GM10266 (cell line): ENCODE measurements around the gene BDH1.
"Not testable (repeated sequence)": the region's sequence is repeated elsewhere in the genome, so short reads cannot be mapped to it uniquely, and the experiment has no call there.

Source experiments
- DNase-seq: peaks from one replicate; pipeline ENCODE4 v3.0.0; 2012; ENCODE audit errors: extremely low spot score
- TF ChIP-seq, protein P1 (sequence below): IDR thresholded peaks from 2 replicates; pipeline ENCODE4 v1.5.1; 2012; ENCODE audit warnings: mild to moderate bottlenecking, low read depth; ENCODE audit not compliant: control insufficient read depth, insufficient read depth; ENCODE audit errors: missing control alignments

The BDH1 gene

DNA sequence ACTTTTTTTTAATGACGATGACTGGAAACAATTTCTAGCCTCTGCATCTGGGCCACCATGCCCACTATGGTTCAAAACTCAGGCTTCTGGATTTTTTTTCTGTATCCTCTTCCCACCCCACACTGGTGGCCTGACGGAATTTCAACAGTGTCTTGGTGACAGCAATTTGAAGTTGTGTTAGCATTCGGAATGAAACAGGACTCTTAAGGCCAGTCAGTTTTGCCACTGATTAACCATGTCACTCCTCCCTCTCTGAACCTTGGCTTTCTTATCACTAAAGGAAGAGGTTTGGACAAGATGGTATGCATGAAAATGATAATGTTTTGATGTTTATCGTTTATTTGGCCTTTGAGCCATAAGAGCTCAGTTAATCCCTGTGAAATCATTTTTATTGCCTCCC is 41.6 kb upstream of the BDH1 start:
- DNase-seq = no peak
- TF ChIP-seq, protein P1, sequence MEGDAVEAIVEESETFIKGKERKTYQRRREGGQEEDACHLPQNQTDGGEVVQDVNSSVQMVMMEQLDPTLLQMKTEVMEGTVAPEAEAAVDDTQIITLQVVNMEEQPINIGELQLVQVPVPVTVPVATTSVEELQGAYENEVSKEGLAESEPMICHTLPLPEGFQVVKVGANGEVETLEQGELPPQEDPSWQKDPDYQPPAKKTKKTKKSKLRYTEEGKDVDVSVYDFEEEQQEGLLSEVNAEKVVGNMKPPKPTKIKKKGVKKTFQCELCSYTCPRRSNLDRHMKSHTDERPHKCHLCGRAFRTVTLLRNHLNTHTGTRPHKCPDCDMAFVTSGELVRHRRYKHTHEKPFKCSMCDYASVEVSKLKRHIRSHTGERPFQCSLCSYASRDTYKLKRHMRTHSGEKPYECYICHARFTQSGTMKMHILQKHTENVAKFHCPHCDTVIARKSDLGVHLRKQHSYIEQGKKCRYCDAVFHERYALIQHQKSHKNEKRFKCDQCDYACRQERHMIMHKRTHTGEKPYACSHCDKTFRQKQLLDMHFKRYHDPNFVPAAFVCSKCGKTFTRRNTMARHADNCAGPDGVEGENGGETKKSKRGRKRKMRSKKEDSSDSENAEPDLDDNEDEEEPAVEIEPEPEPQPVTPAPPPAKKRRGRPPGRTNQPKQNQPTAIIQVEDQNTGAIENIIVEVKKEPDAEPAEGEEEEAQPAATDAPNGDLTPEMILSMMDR = no peak

DNA sequence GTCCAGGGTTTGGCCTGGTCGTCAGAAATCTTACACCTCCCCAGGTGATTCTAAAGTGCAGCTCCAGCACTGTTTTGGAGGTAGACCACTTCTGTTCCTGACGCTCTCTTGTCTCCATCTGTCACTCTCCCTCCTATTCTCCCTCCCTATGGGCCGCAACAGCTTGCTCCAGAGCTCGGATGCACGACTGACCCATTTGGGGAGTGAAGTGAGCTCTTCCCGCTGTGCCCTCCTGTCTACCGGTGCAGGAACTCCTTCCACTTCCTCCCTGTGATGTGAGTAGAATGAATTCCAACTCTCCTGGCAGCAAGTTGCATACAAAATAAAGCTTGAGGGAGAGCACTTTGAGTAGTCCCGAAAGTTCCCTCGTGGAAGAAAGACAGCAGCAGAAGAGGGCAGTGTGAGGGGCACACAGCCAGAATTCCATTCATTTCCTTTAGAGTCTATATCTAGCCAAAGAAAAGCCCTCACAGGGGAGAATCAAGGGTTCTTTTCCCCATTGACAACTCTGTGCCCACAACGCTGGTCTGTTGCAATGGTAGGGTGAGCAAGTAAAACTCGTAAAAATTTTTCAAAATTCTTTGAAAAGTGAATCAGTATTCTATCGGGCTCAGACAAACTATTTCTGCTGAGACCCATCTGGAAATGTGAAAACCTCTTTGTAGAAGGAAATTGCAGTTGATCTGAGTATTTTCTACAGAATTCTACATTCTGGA is 39.9 kb upstream of the BDH1 start:
- TF ChIP-seq, protein P1 = no peak
- no peak for DNase-seq

DNA sequence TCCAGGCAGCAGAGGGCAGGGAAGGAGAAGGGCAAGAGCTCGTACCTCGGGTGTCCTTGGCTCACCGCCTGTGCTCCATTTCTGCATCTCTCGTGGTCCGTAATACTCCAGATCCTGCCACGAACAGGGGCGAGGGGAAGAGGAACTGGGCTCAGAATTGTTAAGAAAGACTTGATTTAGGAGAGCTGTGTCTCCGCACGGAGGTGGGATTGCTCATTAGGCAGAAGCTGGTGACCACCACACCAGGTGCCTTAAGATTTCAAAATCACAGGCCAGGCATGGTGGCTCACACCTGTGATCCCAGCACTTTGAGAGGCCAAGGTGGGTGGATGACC is 37.2 kb upstream of the BDH1 start:
- TF ChIP-seq, protein P1 = no peak
- DNase-seq = no peak

DNA sequence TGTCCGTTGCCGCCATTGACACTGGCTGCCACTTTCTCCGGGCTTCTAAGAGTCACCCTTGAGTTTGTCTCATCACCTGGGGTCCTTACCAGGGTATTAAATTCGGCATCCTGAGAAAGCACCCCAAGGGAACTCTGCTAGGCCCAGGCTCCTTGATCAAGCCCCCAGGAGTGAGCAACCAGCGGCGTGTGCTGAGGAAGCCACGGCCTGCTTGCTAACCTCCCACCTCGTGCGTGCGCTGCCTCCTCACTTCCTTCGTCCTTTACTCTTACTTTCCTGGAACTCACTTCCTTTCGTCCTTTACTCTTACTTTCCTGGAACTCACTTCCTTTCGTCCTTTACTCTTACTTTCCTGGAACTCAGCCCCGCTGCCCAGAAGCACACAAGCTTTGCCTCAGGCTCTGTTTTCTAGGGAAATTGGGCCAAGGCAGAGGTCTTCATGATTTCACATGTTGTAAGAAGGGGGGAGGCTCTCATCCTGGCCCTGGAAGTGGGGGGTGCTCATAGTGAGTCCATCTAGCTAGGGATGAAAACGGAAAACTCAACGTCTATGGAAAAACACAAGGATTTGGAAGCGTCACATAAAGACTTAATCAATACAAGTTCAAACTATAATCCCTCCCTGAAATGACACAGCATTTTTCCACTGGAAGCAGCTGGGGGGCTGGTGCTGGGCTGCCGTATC is 36.7 kb upstream of the BDH1 start:
- TF ChIP-seq, protein P1 = no peak
- no peak for DNase-seq

DNA sequence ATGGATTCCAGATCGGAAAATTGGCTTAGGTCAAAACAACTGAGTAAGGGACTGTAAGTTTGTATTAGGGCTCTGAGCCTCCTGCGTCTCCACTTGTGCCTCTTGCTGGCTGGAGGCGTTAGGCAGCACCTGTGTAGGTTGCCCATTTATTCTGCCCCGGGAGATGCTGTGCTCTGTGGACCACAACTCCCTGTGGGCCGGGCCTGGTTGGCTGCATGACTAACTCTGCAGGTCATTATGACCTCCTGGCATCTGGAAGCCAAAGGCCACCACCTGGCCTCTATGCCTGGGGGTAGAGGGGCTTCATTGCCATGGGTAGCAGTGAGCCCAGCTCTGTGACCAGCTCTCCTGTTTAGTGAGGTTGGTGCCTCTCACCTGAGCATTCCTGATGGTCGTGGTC is 36.0 kb upstream of the BDH1 start:
- TF ChIP-seq, protein P1 = no peak
- no peak for DNase-seq

DNA sequence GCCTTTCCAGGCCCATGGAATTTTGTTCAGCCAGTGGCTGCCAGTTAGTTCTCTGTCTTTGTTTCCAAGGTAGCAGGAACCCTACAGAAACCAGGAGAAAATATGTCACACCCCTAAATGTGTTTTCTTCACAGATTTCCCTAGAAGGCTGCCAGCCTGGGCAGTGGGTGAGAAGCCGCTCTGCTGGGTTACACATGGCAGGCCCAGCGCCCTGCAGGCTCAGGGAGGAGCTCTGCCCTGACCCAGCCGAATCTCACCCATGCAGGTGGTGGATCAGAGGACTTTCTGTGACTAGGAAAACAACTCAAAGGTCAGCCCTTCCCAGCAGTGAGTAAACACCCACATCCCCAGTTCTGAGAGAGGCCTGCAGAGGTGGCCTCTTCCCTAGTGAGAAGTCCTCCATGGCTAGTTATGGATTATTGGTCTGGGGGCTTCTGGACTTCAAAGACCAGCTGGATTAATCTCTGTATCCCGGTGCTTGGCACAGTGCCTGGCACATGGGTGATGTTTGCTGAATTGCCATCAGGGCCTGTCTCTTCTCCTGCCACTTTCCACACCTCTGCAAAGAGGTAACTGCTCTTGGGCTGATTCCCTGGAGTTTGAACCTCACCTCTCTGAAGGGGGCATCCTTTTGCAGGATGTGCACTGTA is 34.7 kb upstream of the BDH1 start:
- TF ChIP-seq, protein P1 = no peak
- DNase-seq = no peak

DNA sequence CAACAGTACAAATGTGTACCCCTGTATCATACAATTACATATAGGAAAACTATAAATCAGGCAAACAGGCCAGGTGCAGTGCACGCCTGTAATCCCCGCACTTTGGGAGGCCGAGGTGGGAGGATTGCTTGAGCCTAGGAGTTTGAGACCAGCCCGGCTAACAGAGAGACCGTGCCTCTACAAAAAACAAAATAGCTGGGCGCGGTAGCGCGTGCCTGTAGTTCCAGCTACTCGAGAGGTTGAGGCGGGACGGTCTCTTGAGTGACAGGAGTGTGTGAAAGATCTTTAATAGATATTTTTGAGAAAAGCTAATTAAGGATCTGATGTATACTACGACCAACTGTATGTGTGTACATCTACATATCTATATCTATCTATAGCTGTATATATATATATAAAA is 33.8 kb upstream of the BDH1 start:
- no peak for DNase-seq
- TF ChIP-seq, protein P1 = no peak

DNA sequence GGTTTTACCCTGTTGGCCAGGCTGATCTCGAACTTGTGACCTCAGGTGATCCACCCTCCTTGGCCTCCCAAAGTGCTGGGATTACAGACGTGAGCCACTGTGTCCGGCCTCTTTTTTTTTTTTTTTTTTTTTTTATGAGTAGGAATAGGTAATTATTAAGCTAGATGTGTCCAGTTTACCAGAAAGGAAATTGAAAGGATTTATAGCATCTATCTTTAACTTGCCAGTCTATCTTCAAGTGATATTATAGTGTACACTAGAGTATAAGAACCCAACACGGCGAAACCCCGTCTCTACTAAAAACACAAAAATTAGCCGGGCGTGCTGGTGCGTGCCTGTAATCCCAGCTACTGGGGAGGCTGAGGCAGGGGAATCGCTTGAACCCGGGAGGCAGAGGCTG is 31.0 kb upstream of the BDH1 start:
- not testable (repeated sequence) for DNase-seq
